Fibroblast of skin of abdomen (primary cell): ENCODE results near the gene OTUD7B. TPM values are rescaled to one million over a fixed set of nuclear protein-coding genes. Genes with fewer than 3 reads are reported as not detected.
A peak's percentile ranks its signal among the peaks of the same experiment; 100 is the strongest.
"Not testable (repeated sequence)": the region's sequence is repeated elsewhere in the genome, so short reads cannot be mapped to it uniquely, and the experiment has no call there.

ENCODE experiments used
- DNase-seq: peaks from one replicate; pipeline ENCODE4 v3.0.0-alpha.2; 2013
- polyA plus RNA-seq, 2 experiments: library from polyadenylated mRNA; unstranded; fragments of 120-200 nt; gene quantifications; one replicate each; pipeline ENCODE4 v1.2.1, GENCODE V29; 2013; ENCODE audit not compliant: insufficient read length in 2 of 2

The OTUD7B gene
- 15.3 TPM for polyA plus RNA-seq (2013, experiment 1 of 2; ENCODE audit: insufficient read length)
- polyA plus RNA-seq (2013, experiment 2 of 2; ENCODE audit: insufficient read length) = 13.8 TPM

- DNase-seq = peak; percentile 87
Measured at GRCh38 chr1:150010393-150011115, at the start of gene OTUD7B. OTUD7B (minus strand) TSS chr1:150010726; CDS start chr1:149977510, 33,216 bp downstream.

- no peak for DNase-seq
Measured at GRCh38 chr1:150060260-150060659, 49.7 kb upstream of the OTUD7B start.

GRCh38 chr1:150056407-150056806 is 45.9 kb upstream of the OTUD7B start:
- DNase-seq = no peak

GRCh38 chr1:150055507-150055906 is 45.0 kb upstream of the OTUD7B start:
- DNase-seq = not testable (repeated sequence)

- no peak for DNase-seq
Measured at GRCh38 chr1:150053926-150054325, 43.4 kb upstream of the OTUD7B start.

- not testable (repeated sequence) for DNase-seq
Measured at GRCh38 chr1:150051905-150052412, 41.4 kb upstream of the OTUD7B start.

- no peak for DNase-seq
Measured at GRCh38 chr1:150051089-150051373, 40.5 kb upstream of the OTUD7B start.

- no peak for DNase-seq
Measured at GRCh38 chr1:150049926-150050325, 39.4 kb upstream of the OTUD7B start.

GRCh38 chr1:150034336-150034735 is 23.8 kb upstream of the OTUD7B start:
- DNase-seq = no peak

GRCh38 chr1:150028322-150028721 is 17.8 kb upstream of the OTUD7B start:
- DNase-seq = no peak

- DNase-seq = no peak
Measured at GRCh38 chr1:150024156-150024555, 13.6 kb upstream of the OTUD7B start.

GRCh38 chr1:150022357-150022756 is 11.8 kb upstream of the OTUD7B start:
- no peak for DNase-seq

GRCh38 chr1:150021191-150021694 is 10.7 kb upstream of the OTUD7B start:
- no peak for DNase-seq

- no peak for DNase-seq
Measured at GRCh38 chr1:150020711-150021110, 10.2 kb upstream of the OTUD7B start.

- no peak for DNase-seq
Measured at GRCh38 chr1:150018165-150018564, 7.6 kb upstream of the OTUD7B start.

GRCh38 chr1:150017206-150017750 is 6.8 kb upstream of the OTUD7B start:
- DNase-seq = no peak

GRCh38 chr1:150015651-150016131 is 5.2 kb upstream of the OTUD7B start:
- no peak for DNase-seq

- DNase-seq = no peak
Measured at GRCh38 chr1:150012611-150013010, 2.1 kb upstream of the OTUD7B start.

GRCh38 chr1:150009604-150010392 is 728 bp downstream of the OTUD7B start:
- DNase-seq = peak; percentile 80

- no peak for DNase-seq
Measured at GRCh38 chr1:150008699-150009098, 1.8 kb downstream of the OTUD7B start.

GRCh38 chr1:150006881-150007421 is 3.6 kb downstream of the OTUD7B start:
- DNase-seq = peak; percentile 46

- no peak for DNase-seq
Measured at GRCh38 chr1:150005606-150006005, 4.9 kb downstream of the OTUD7B start.

- DNase-seq = no peak
Measured at GRCh38 chr1:150003801-150004200, 6.7 kb downstream of the OTUD7B start.
